Panc1 (cell line): Measurements from ENCODE around the gene PPP1R12A. TPM values are rescaled to one million over a fixed set of nuclear protein-coding genes. Genes with fewer than 3 reads are reported as not detected.

Source experiments
- ATAC-seq: fragments of 200-7000 bp; cut with Tn5 transposase; 2 replicates; pipeline ENCODE4 v1.9.1; 2020; ENCODE audit warnings: mild to moderate bottlenecking, moderate library complexity
- BruUV-seq: library from RNA; stranded (reverse); fragments of 400-500 nt; replicated peaks from 2 replicates; lab custom pipeline; 2021; lab: Mats Ljungman, UMichigan
- CTCF ChIA-PET: fragments of 300-600 bp; sonication (Branson Sonifier 250); formaldehyde crosslinking; loops from one replicate; lab custom pipeline; 2022; ENCODE audit warnings: antibody characterized with exemption; lab: Charles Lee
- POLR2A ChIA-PET: fragments of 300-600 bp; sonication (Branson Sonifier 250); formaldehyde crosslinking; loops from one replicate; lab custom pipeline; 2022; ENCODE audit warnings: antibody characterized with exemption; lab: Charles Lee
- DNase-seq: peaks from one replicate; pipeline ENCODE4 v3.0.0-alpha.2; 2010; ENCODE audit warnings: low read depth, low spot score
- H3K27ac ChIP-seq: 2 replicates; pipeline ENCODE4 v1.5.1; 2011; ENCODE audit warnings: mild to moderate bottlenecking, low read length, inconsistent platforms
- H3K27me3 ChIP-seq: fragments of 200-500 bp; sonication (Bioruptor generic); 2 replicates; pipeline ENCODE4 v1.6.0; 2014; ENCODE audit warnings: low read length, inconsistent platforms; ENCODE audit not compliant: control insufficient read depth, insufficient read depth
- H3K36me3 ChIP-seq: fragments of 200-500 bp; sonication (Bioruptor generic); 2 replicates; pipeline ENCODE4 v1.5.1; 2014; ENCODE audit warnings: inconsistent platforms, mild to moderate bottlenecking, low read length, moderate library complexity; ENCODE audit not compliant: control insufficient read depth, insufficient read depth
- H3K4me1 ChIP-seq: 2 replicates; pipeline ENCODE4 v1.5.1; 2011; ENCODE audit warnings: inconsistent platforms, mild to moderate bottlenecking, low read length, moderate library complexity; ENCODE audit not compliant: control insufficient read depth, insufficient read depth
- H3K4me3 ChIP-seq, 2 experiments: 2 replicates each; pipeline ENCODE4 v1.5.1; 2011 to 2012; ENCODE audit warnings: low read depth in 2 of 2, low read length in 2 of 2, mild to moderate bottlenecking in 2 of 2, inconsistent platforms in 1 of 2, moderate library complexity in 1 of 2
- H3K9me3 ChIP-seq: fragments of 200-500 bp; sonication (Bioruptor generic); 2 replicates; pipeline ENCODE4 v1.5.1; 2014; ENCODE audit warnings: low read depth, mild to moderate bottlenecking, inconsistent platforms, low read length, moderate library complexity; ENCODE audit not compliant: control insufficient read depth, insufficient read depth
- POLR2AphosphoS5 ChIP-seq: IDR thresholded peaks from 2 replicates; pipeline ENCODE4 v1.6.1; 2012; ENCODE audit warnings: mild to moderate bottlenecking, low read depth, low read length, moderate library complexity
- SIN3A ChIP-seq: IDR thresholded peaks from 2 replicates; pipeline ENCODE4 v1.6.1; 2012; ENCODE audit warnings: low read depth, mild to moderate bottlenecking, low read length, moderate library complexity, borderline replicate concordance; ENCODE audit not compliant: insufficient read depth
- TCF7L2 ChIP-seq: IDR thresholded peaks from 2 replicates; pipeline ENCODE4 v1.6.1; 2011; ENCODE audit warnings: mild to moderate bottlenecking, low read depth, low read length, inconsistent platforms
- in situ Hi-C: cut with HindIII; loops from 2 replicates; pipeline ENCODE4 v1.10.0; 2016; ENCODE audit warnings: low sequenced_read_pairs, low pct_unique_long_range_greater_than_20kb
- intact Hi-C: fragments of 100-400 bp; cut with micrococcal nuclease; formaldehyde crosslinking; loops from one replicate; pipeline ENCODE4 v1.10.0; 2022; ENCODE audit not compliant: unreplicated experiment
- total RNA-seq: library from RNA; stranded (reverse); gene quantifications from one replicate; pipeline ENCODE4 v1.2.1, GENCODE V29; 2021; ENCODE audit not compliant: unreplicated experiment
- TF ChIP-seq, protein P1 (sequence below), 2 experiments: IDR thresholded peaks; 2 replicates each; pipeline ENCODE4 v1.6.1; 2011 to 2012; ENCODE audit warnings: low read depth in 2 of 2, control low read depth in 1 of 2, low read length in 1 of 2, mild to moderate bottlenecking in 1 of 2, moderate library complexity in 1 of 2; ENCODE audit not compliant: insufficient read depth in 1 of 2
- TF ChIP-seq, protein P2 (sequence below): fragments of 450-650 bp; IDR thresholded peaks from 2 replicates; pipeline ENCODE4 v1.5.1; 2017; ENCODE audit warnings: mild to moderate bottlenecking

PPP1R12A gene
- total RNA-seq, 1 experiment from 2014 or later: 61.6 TPM

DNA sequence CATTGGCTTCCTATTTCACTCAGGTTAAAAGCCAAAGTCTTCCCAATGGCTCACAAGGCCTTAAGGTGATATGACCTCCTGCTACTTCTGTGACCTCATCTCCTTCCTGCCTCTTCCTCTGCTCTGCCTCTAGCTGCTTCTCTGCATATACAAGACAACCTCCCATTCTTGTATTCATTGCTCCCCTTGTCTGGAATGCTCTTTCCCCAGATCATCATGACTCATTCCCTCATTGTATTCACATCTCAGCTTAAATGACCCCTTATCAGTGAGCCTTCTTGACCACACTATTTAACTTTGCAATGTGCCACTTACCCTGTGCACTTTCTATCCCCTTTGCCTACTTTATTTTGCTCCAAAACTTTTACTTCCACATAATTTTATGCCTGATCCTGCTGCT lies 90.2 kb downstream of the PPP1R12A start:
- Histone ChIP-seq H3K4me3 (no peak overlapping the region), H3K36me3 (no peaks in the 10 kb centered on the region), H3K27me3 (no peaks in the 10 kb centered on the region), H3K9me3 (no peaks in the 10 kb centered on the region), H3K27ac (no peak overlapping the region), H3K4me1 (peaks cover 11% of the 10 kb centered on the region; the same call in 1 of the 2 replicates)
- ChIA-PET POLR2A (no interaction called here), CTCF (no interaction called here)
- BruUV-seq: no TSS peak
- DNase-seq: no peak
- in situ Hi-C loops: no loop called here
- ATAC-seq: peak; percentile 80
- intact Hi-C loops: no loop called here
- TF ChIP-seq POLR2AphosphoS5 (no peak), TCF7L2 (no peak), SIN3A (no peak)
- TF ChIP-seq, protein P1, sequence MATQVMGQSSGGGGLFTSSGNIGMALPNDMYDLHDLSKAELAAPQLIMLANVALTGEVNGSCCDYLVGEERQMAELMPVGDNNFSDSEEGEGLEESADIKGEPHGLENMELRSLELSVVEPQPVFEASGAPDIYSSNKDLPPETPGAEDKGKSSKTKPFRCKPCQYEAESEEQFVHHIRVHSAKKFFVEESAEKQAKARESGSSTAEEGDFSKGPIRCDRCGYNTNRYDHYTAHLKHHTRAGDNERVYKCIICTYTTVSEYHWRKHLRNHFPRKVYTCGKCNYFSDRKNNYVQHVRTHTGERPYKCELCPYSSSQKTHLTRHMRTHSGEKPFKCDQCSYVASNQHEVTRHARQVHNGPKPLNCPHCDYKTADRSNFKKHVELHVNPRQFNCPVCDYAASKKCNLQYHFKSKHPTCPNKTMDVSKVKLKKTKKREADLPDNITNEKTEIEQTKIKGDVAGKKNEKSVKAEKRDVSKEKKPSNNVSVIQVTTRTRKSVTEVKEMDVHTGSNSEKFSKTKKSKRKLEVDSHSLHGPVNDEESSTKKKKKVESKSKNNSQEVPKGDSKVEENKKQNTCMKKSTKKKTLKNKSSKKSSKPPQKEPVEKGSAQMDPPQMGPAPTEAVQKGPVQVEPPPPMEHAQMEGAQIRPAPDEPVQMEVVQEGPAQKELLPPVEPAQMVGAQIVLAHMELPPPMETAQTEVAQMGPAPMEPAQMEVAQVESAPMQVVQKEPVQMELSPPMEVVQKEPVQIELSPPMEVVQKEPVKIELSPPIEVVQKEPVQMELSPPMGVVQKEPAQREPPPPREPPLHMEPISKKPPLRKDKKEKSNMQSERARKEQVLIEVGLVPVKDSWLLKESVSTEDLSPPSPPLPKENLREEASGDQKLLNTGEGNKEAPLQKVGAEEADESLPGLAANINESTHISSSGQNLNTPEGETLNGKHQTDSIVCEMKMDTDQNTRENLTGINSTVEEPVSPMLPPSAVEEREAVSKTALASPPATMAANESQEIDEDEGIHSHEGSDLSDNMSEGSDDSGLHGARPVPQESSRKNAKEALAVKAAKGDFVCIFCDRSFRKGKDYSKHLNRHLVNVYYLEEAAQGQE (IDR thresholded peaks at IDR 0.05; ENCODE audit: insufficient read depth in 1 of 2, low read depth in 2 of 2, low read length in 1 of 2): no peak
- TF ChIP-seq, protein P2, sequence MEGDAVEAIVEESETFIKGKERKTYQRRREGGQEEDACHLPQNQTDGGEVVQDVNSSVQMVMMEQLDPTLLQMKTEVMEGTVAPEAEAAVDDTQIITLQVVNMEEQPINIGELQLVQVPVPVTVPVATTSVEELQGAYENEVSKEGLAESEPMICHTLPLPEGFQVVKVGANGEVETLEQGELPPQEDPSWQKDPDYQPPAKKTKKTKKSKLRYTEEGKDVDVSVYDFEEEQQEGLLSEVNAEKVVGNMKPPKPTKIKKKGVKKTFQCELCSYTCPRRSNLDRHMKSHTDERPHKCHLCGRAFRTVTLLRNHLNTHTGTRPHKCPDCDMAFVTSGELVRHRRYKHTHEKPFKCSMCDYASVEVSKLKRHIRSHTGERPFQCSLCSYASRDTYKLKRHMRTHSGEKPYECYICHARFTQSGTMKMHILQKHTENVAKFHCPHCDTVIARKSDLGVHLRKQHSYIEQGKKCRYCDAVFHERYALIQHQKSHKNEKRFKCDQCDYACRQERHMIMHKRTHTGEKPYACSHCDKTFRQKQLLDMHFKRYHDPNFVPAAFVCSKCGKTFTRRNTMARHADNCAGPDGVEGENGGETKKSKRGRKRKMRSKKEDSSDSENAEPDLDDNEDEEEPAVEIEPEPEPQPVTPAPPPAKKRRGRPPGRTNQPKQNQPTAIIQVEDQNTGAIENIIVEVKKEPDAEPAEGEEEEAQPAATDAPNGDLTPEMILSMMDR: no peak

DNA sequence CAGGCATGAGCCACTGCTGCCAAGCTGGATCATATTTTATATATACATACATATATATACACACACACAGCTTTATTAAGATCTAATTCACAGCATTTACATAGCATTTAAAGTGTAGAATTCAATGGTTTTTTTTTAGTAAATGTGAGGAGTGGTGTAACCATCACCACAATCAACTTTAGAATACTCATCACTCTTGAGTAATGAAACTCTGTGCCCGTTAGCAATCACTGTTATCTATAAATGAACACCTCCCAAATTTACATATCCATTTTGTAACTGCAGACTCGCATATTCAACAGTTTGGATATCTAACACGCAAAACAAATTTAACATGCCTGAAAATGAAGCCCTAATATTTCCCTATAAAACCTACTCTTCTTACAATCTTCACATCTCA lies 90.9 kb downstream of the PPP1R12A start:
- ChIA-PET CTCF (interaction anchor here (0.5 kb wide), 1 partner anchor 62 kb away, joined by 4 read pairs; no protein-coding TSS in a partner anchor), POLR2A (no interaction called here)
- Histone ChIP-seq H3K4me3 (no peak overlapping the region), H3K27me3 (no peaks in the 10 kb centered on the region), H3K4me1 (peaks cover 11% of the 10 kb centered on the region; the same call in 1 of the 2 replicates), H3K9me3 (no peaks in the 10 kb centered on the region; the same call in 1 of the 2 replicates), H3K36me3 (no peaks in the 10 kb centered on the region), H3K27ac (no peak overlapping the region)
- no peak for DNase-seq
- TF ChIP-seq, protein P2: no peak
- TF ChIP-seq POLR2AphosphoS5: no peak
- no peak for TF ChIP-seq SIN3A
- TF ChIP-seq, protein P1 (IDR thresholded peaks at IDR 0.05; ENCODE audit: insufficient read depth in 1 of 2, low read depth in 2 of 2, low read length in 1 of 2): no peak
- no peak for TF ChIP-seq TCF7L2
- in situ Hi-C loops: no loop called here
- no TSS peak for BruUV-seq
- no peak for ATAC-seq
- intact Hi-C loops: no loop called here
